WTC11 (cell line): ENCODE data around the gene MVD.

Experiments
- CBFB ChIP-seq: sonication (generic); formaldehyde crosslinking; IDR thresholded peaks from 2 replicates; pipeline ENCODE4 v1.8.1; 2022; ENCODE audit warnings: mild to moderate bottlenecking, low read depth, missing genetic modification reagents
- CREB1 ChIP-seq: sonication (generic); formaldehyde crosslinking; IDR thresholded peaks from 2 replicates; pipeline ENCODE4 v1.8.0; 2023; ENCODE audit warnings: mild to moderate bottlenecking, missing genetic modification reagents
- CTCF ChIP-seq: fragments of 200-600 bp; IDR thresholded peaks from 2 replicates; pipeline ENCODE4 v1.8.0; 2022; ENCODE audit warnings: antibody characterized with exemption
- KAT7 ChIP-seq: sonication (generic); formaldehyde crosslinking; IDR thresholded peaks from 2 replicates; pipeline ENCODE4 v1.8.1; 2023; ENCODE audit warnings: missing genetic modification reagents, mild to moderate bottlenecking, borderline replicate concordance
- STAT6 ChIP-seq: sonication (generic); formaldehyde crosslinking; conservative IDR thresholded peaks from 2 replicates; pipeline ENCODE4 v1.8.1; 2023; ENCODE audit warnings: mild to moderate bottlenecking, low read depth, missing genetic modification reagents, moderate library complexity
- TEAD1 ChIP-seq: sonication (generic); formaldehyde crosslinking; IDR thresholded peaks from 2 replicates; pipeline ENCODE4 v1.8.0; 2022; ENCODE audit warnings: mild to moderate bottlenecking, missing genetic modification reagents
- ZNF671 ChIP-seq: fragments of 250-450 bp; sonication (Bioruptor Pico); IDR thresholded peaks from 2 replicates; pipeline ENCODE4 v1.8.0; 2021; ENCODE audit warnings: mild to moderate bottlenecking
- TF ChIP-seq, protein P1 (sequence below): sonication (generic); formaldehyde crosslinking; IDR thresholded peaks from 2 replicates; pipeline ENCODE4 v1.8.1; 2022; ENCODE audit warnings: low read depth, missing genetic modification reagents, borderline replicate concordance
- TF ChIP-seq, protein P2 (sequence below): sonication (generic); formaldehyde crosslinking; IDR thresholded peaks from 2 replicates; pipeline ENCODE4 v1.8.1; 2022; ENCODE audit warnings: missing genetic modification reagents, borderline replicate concordance
- TF ChIP-seq, protein P3 (sequence below): sonication (generic); formaldehyde crosslinking; IDR thresholded peaks from 2 replicates; pipeline ENCODE4 v1.8.1; 2023; ENCODE audit warnings: mild to moderate bottlenecking, missing genetic modification reagents, moderate library complexity

DNA sequence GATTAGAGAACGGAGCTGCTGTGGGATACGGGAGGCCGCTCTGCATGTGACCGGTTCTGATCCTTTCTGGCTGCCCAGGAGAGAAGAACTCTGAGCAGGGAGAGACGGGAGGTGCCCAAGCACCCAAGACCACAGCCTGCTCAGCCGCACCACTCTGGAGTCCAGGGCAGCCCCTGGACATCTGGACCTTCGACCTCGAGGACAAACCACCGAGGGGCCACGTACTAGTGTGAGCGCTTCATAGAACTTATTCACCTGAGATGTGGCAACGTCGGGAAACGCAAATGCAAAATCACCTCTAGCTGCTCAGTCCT, 37.4 kb upstream of the MVD start:
- TF ChIP-seq STAT6 (CRISPR knock-in tag) (no peak), CBFB (no peak), TEAD1 (CRISPR knock-in tag) (no peak), CTCF (no peak), CREB1 (no peak), ZNF671 (CRISPR knock-in tag) (no peak), KAT7 (CRISPR knock-in tag) (no peak)
- TF ChIP-seq, protein P1, sequence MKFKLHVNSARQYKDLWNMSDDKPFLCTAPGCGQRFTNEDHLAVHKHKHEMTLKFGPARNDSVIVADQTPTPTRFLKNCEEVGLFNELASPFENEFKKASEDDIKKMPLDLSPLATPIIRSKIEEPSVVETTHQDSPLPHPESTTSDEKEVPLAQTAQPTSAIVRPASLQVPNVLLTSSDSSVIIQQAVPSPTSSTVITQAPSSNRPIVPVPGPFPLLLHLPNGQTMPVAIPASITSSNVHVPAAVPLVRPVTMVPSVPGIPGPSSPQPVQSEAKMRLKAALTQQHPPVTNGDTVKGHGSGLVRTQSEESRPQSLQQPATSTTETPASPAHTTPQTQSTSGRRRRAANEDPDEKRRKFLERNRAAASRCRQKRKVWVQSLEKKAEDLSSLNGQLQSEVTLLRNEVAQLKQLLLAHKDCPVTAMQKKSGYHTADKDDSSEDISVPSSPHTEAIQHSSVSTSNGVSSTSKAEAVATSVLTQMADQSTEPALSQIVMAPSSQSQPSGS, result no peak
- TF ChIP-seq, protein P2, sequence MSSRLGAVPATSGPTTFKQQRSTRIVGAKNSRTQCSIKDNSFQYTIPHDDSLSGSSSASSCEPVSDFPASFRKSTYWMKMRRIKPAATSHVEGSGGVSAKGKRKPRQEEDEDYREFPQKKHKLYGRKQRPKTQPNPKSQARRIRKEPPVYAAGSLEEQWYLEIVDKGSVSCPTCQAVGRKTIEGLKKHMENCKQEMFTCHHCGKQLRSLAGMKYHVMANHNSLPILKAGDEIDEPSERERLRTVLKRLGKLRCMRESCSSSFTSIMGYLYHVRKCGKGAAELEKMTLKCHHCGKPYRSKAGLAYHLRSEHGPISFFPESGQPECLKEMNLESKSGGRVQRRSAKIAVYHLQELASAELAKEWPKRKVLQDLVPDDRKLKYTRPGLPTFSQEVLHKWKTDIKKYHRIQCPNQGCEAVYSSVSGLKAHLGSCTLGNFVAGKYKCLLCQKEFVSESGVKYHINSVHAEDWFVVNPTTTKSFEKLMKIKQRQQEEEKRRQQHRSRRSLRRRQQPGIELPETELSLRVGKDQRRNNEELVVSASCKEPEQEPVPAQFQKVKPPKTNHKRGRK (CRISPR knock-in tag), result no peak
- TF ChIP-seq, protein P3, sequence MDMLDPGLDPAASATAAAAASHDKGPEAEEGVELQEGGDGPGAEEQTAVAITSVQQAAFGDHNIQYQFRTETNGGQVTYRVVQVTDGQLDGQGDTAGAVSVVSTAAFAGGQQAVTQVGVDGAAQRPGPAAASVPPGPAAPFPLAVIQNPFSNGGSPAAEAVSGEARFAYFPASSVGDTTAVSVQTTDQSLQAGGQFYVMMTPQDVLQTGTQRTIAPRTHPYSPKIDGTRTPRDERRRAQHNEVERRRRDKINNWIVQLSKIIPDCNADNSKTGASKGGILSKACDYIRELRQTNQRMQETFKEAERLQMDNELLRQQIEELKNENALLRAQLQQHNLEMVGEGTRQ (CRISPR knock-in tag), result no peak
